Aorta (tissue), 4 donors: Measurements from ENCODE around the gene CDC27. TPM values are rescaled to one million over a fixed set of nuclear protein-coding genes. Genes with fewer than 3 reads are reported as not detected.

Source experiments
- polyA plus RNA-seq, 2 donors: library from polyadenylated mRNA; stranded (reverse); fragments of 200-250 nt; gene quantifications; one replicate each; pipeline ENCODE4 v1.2.3, GENCODE V29; 2013
- total RNA-seq, 2 donors: library from RNA; stranded (reverse); fragmentation: NEBNext Ultra II Directional; extraction: Animal tissue kit (Norgen Biotek cat#: 25700); gene quantifications; one replicate each; pipeline ENCODE4 v1.2.1, GENCODE V29; 2021
- donor health status: healthy with polysubstance abuse.
- donor health status: Bipolar disorder and iron deficiency.
- donor health status: DM: no; HTN: no; CAD: no.
- donor health status: DM: yes; HTN: yes; CAD: no.

Gene CDC27
- total and polyA plus RNA-seq, 4 donors: 12.1 to 123 (median 66.3) TPM

Other genes with a start within 250 kb of the CDC27 start
- 1 to 10 TPM in 1 of 2 donors, not detected in 1; 1.4 TPM for gene RPRML, start 210.0 kb downstream of the CDC27 start, total RNA-seq
- gene RPRML, start 210.0 kb downstream of the CDC27 start, polyA plus RNA-seq: under 1 TPM in 1 of 2 donors, not detected in 1; 0.84 TPM
- under 1 TPM in 1 of 2 donors, not detected in 1; 0.96 TPM for gene MYL4, start 20.1 kb upstream of the CDC27 start, total RNA-seq
- 1 to 10 TPM; 2.1 to 3.0 TPM for gene MYL4, start 20.1 kb upstream of the CDC27 start, polyA plus RNA-seq
- 100 to 1,000 TPM in 1 of 2 donors, 10 to 100 TPM in 1; 79.5 to 210 TPM for gene ITGB3, start 64.5 kb upstream of the CDC27 start, total RNA-seq
- gene ITGB3, start 64.5 kb upstream of the CDC27 start, polyA plus RNA-seq: 10 to 100 TPM; 14.4 to 21.2 TPM
- gene EFCAB13, start 134.7 kb upstream of the CDC27 start, total RNA-seq: 10 to 100 TPM; 28.1 to 34.2 TPM
- 1 to 10 TPM; 1.4 to 6.3 TPM for gene EFCAB13, start 134.7 kb upstream of the CDC27 start, polyA plus RNA-seq